Neuronal stem cell (in vitro differentiated cells): ENCODE measurements around the gene SERPINA6.

Source experiments
- DNase-seq: peaks from one replicate; pipeline ENCODE4 v3.0.0-alpha.2; 2013; ENCODE audit warnings: low spot score
- H2AFZ ChIP-seq: one replicate; pipeline ENCODE4 v1.6.1; 2013; ENCODE audit warnings: mild to moderate bottlenecking, low read length, inconsistent platforms
- H2AK5ac ChIP-seq: 2 replicates; pipeline ENCODE4 v1.6.1; 2013; ENCODE audit warnings: low read depth, mild to moderate bottlenecking, inconsistent platforms, low read length, moderate library complexity, mixed read lengths
- H2BK120ac ChIP-seq: 2 replicates; pipeline ENCODE4 v1.6.1; 2013; ENCODE audit warnings: low read depth, mild to moderate bottlenecking, inconsistent platforms, low read length, moderate library complexity, mixed read lengths
- H2BK12ac ChIP-seq: one replicate; pipeline ENCODE4 v1.6.1; 2013; ENCODE audit warnings: low read length, inconsistent platforms
- H2BK15ac ChIP-seq: 2 replicates; pipeline ENCODE4 v1.6.1; 2013; ENCODE audit warnings: mild to moderate bottlenecking, low read length, inconsistent platforms, mixed read lengths
- H2BK5ac ChIP-seq: one replicate; pipeline ENCODE4 v1.6.1; 2013; ENCODE audit warnings: inconsistent platforms, mild to moderate bottlenecking, low read length, moderate library complexity
- H3K14ac ChIP-seq: one replicate; pipeline ENCODE4 v1.6.1; 2013; ENCODE audit warnings: low read length, inconsistent platforms
- H3K18ac ChIP-seq: 2 replicates; pipeline ENCODE4 v1.6.1; 2013; ENCODE audit warnings: low read length, inconsistent platforms
- H3K23ac ChIP-seq: 2 replicates; pipeline ENCODE4 v1.6.1; 2013; ENCODE audit warnings: low read depth, mild to moderate bottlenecking, mixed read lengths, low read length, inconsistent platforms; ENCODE audit not compliant: poor library complexity
- H3K27ac ChIP-seq: replicated peaks from 3 replicates; pipeline ENCODE4 v1.5.1; 2013; ENCODE audit warnings: low read length, inconsistent platforms
- H3K27me3 ChIP-seq, 3 experiments: 2 replicates each; pipeline ENCODE4 v1.6.1; 2013; ENCODE audit warnings: low read length in 3 of 3, mild to moderate bottlenecking in 2 of 3, inconsistent platforms in 1 of 3, low read depth in 1 of 3, mixed read lengths in 1 of 3, moderate library complexity in 1 of 3; ENCODE audit not compliant: control insufficient read depth in 3 of 3, insufficient read depth in 3 of 3
- H3K36me3 ChIP-seq, 2 donors: replicated peaks in 1 of 2; 2 replicates each; pipeline ENCODE4 v1.6.1; 2013; ENCODE audit warnings: low read length in 2 of 2; ENCODE audit not compliant: control insufficient read depth in 2 of 2, insufficient read depth in 2 of 2
- H3K4ac ChIP-seq: 2 replicates; pipeline ENCODE4 v1.6.1; 2013; ENCODE audit warnings: inconsistent platforms, mild to moderate bottlenecking, low read length, moderate library complexity
- H3K4me1 ChIP-seq, 2 donors: 1 replicate in 1 of 2; 2 replicates in 1 of 2; pipeline ENCODE4 v1.6.1; 2013; ENCODE audit warnings: low read length in 2 of 2, low read depth in 1 of 2; ENCODE audit not compliant: control insufficient read depth in 2 of 2, insufficient read depth in 1 of 2
- H3K4me2 ChIP-seq: one replicate; pipeline ENCODE4 v1.6.1; 2013; ENCODE audit warnings: mild to moderate bottlenecking, low read length, inconsistent platforms; ENCODE audit not compliant: insufficient read depth, poor library complexity, severe bottlenecking
- H3K4me3 ChIP-seq, 2 donors: 2 replicates each; pipeline ENCODE4 v1.5.1; 2013; ENCODE audit warnings: low read length in 2 of 2, mild to moderate bottlenecking in 2 of 2, inconsistent platforms in 1 of 2, moderate library complexity in 1 of 2
- H3K79me1 ChIP-seq: one replicate; pipeline ENCODE4 v1.6.1; 2013; ENCODE audit warnings: low read depth, mild to moderate bottlenecking, inconsistent platforms, low read length, moderate library complexity
- H3K9ac ChIP-seq: one replicate; pipeline ENCODE4 v1.6.1; 2013; ENCODE audit warnings: mild to moderate bottlenecking, low read depth, low read length, inconsistent platforms; ENCODE audit not compliant: poor library complexity
- H3K9me3 ChIP-seq, 2 donors: replicated peaks in 1 of 2; 2 replicates each; pipeline versions ENCODE3 to v1.6.1; 2013; ENCODE audit warnings: low read length in 2 of 2, mild to moderate bottlenecking in 2 of 2, inconsistent platforms in 1 of 2, low read depth in 1 of 2, mixed read lengths in 1 of 2, moderate library complexity in 1 of 2; ENCODE audit not compliant: control insufficient read depth in 2 of 2, insufficient read depth in 1 of 2
- H4K8ac ChIP-seq: one replicate; pipeline ENCODE4 v1.6.1; 2013; ENCODE audit warnings: low read depth, mild to moderate bottlenecking, inconsistent platforms, low read length, moderate library complexity
- H4K91ac ChIP-seq: one replicate; pipeline ENCODE4 v1.6.1; 2013; ENCODE audit warnings: low read length, low read depth, mild to moderate bottlenecking, inconsistent platforms; ENCODE audit not compliant: poor library complexity
- WGBS, 2 donors: extraction: QIAGEN DNeasy Blood & Tissue Kit; methylation state at CpG; one replicate each; pipeline ENCODE4 v1.1.7; 2013; ENCODE audit warnings: missing lambda C conversion rate in 2 of 2, mixed read lengths in 1 of 2; ENCODE audit not compliant: insufficient read length in 2 of 2, insufficient replicate concordance in 1 of 2; ENCODE audit errors: extremely low coverage in 2 of 2; 5-methylcytosine and 5-hydroxymethylcytosine counted together

Gene SERPINA6

GRCh38 chr14:94363151-94363624, 40.1 kb upstream of the SERPINA6 start:
- Histone ChIP-seq H3K4me2 (no peak overlapping the region), H3K4ac (no peak overlapping the region), H3K18ac (peak overlapping the region; percentile 50), H3K27me3 (peaks cover 0 to 5% (median 0%) of the 10 kb centered on the region in 3 experiments), H3K36me3 (no peaks in the 10 kb centered on the region), H2AK5ac (no peak overlapping the region), H2BK120ac (peak overlapping the region; percentile 47), H3K14ac (no peak overlapping the region), H3K9me3 (no peaks in the 10 kb centered on the region), H3K9ac (no peak overlapping the region), H2BK15ac (no peak overlapping the region), H3K23ac (peak overlapping the region; percentile 16), H3K4me3 (no peak overlapping the region), H3K79me1 (no peaks in the 10 kb centered on the region), H4K8ac (no peak overlapping the region), H2BK12ac (no peak overlapping the region), H4K91ac (no peak overlapping the region), H3K4me1 (peaks cover 0 to 4% of the 10 kb centered on the region in 2 donors), H2BK5ac (no peak overlapping the region), H3K27ac (no peak overlapping the region), H2AFZ (no peak overlapping the region)
- no CpG with 5 or more reads among the region's 12 CpGs for WGBS, 2 donors
- DNase-seq, result no peak

- no peak overlapping the region for H3K4ac ChIP-seq
- H2BK5ac ChIP-seq, result no peak overlapping the region
- H3K79me1 ChIP-seq, result no peaks in the 10 kb centered on the region
- no peak overlapping the region for H2BK12ac ChIP-seq
- H2BK15ac ChIP-seq, result no peak overlapping the region
- H3K4me3 ChIP-seq, result peak overlapping the region in 1 of 2 donors; percentile 50
- H3K27ac ChIP-seq, result no peak overlapping the region
- peak overlapping the region; percentile 75 for H3K14ac ChIP-seq
- H2AFZ ChIP-seq, result no peak overlapping the region
- H3K18ac ChIP-seq, result peak overlapping the region; percentile 50
- H3K4me2 ChIP-seq, result no peak overlapping the region
- H3K27me3 ChIP-seq, result peaks cover 0 to 5% (median 0%) of the 10 kb centered on the region in 3 experiments
- H2AK5ac ChIP-seq, result no peak overlapping the region
- H3K4me1 ChIP-seq, result peaks cover 0 to 4% of the 10 kb centered on the region in 2 donors
- H2BK120ac ChIP-seq, result no peak overlapping the region
- DNase-seq, result no peak
- H3K23ac ChIP-seq, result peak overlapping the region; percentile 16
- peak overlapping the region; percentile 70 for H4K8ac ChIP-seq
- no peak overlapping the region for H3K9ac ChIP-seq
- no peaks in the 10 kb centered on the region for H3K9me3 ChIP-seq
- H4K91ac ChIP-seq, result no peak overlapping the region
- no peaks in the 10 kb centered on the region for H3K36me3 ChIP-seq
- no CpG with 5 or more reads among the region's 8 CpGs for WGBS, 2 donors
Measured at GRCh38 chr14:94362614-94363133, 39.5 kb upstream of the SERPINA6 start.

GRCh38 chr14:94361682-94362081, 38.5 kb upstream of the SERPINA6 start:
- DNase-seq, result no peak
- Histone ChIP-seq H3K23ac (no peak overlapping the region), H3K4ac (no peak overlapping the region), H2BK15ac (no peak overlapping the region), H2AFZ (no peak overlapping the region), H3K36me3 (no peaks in the 10 kb centered on the region), H3K9ac (no peak overlapping the region), H2AK5ac (no peak overlapping the region), H3K18ac (no peak overlapping the region), H3K4me3 (no peak overlapping the region), H3K4me1 (peaks cover 0 to 4% of the 10 kb centered on the region in 2 donors), H3K4me2 (no peak overlapping the region), H2BK120ac (no peak overlapping the region), H2BK12ac (no peak overlapping the region), H3K14ac (no peak overlapping the region), H3K79me1 (no peaks in the 10 kb centered on the region), H3K27me3 (peaks cover 0 to 5% (median 0%) of the 10 kb centered on the region in 3 experiments), H3K9me3 (no peaks in the 10 kb centered on the region), H4K91ac (no peak overlapping the region), H4K8ac (no peak overlapping the region), H3K27ac (no peak overlapping the region), H2BK5ac (no peak overlapping the region)
- no CpG with 5 or more reads among the region's 7 CpGs for WGBS, 2 donors

- no peak overlapping the region for H2AK5ac ChIP-seq
- DNase-seq, result no peak
- H3K27me3 ChIP-seq, result peaks cover 0 to 5% (median 0%) of the 10 kb centered on the region in 3 experiments
- no peak overlapping the region for H2BK15ac ChIP-seq
- H3K4ac ChIP-seq, result no peak overlapping the region
- no peak overlapping the region for H3K4me3 ChIP-seq
- H2BK5ac ChIP-seq, result no peak overlapping the region
- no peak overlapping the region for H3K23ac ChIP-seq
- H2AFZ ChIP-seq, result no peak overlapping the region
- H3K79me1 ChIP-seq, result no peaks in the 10 kb centered on the region
- H3K4me2 ChIP-seq, result no peak overlapping the region
- H3K36me3 ChIP-seq, result no peaks in the 10 kb centered on the region
- no CpG with 5 or more reads among the region's 7 CpGs for WGBS, 2 donors
- H3K27ac ChIP-seq, result no peak overlapping the region
- no peak overlapping the region for H2BK12ac ChIP-seq
- no peak overlapping the region for H3K9ac ChIP-seq
- no peak overlapping the region for H4K91ac ChIP-seq
- no peak overlapping the region for H4K8ac ChIP-seq
- peaks cover 0 to 4% of the 10 kb centered on the region in 2 donors for H3K4me1 ChIP-seq
- H3K18ac ChIP-seq, result no peak overlapping the region
- H3K14ac ChIP-seq, result no peak overlapping the region
- H2BK120ac ChIP-seq, result no peak overlapping the region
- no peaks in the 10 kb centered on the region for H3K9me3 ChIP-seq
Measured at GRCh38 chr14:94360945-94361565, 37.9 kb upstream of the SERPINA6 start.
